GM12878 (cell line): ENCODE results near the gene TAS2R10.

Experiments
- ASH2L ChIP-seq: fragments of 300-600, 200-600 bp; sonication (generic); IDR thresholded peaks from 2 replicates; pipeline ENCODE4 v1.6.1; 2017; ENCODE audit warnings: low read depth, mild to moderate bottlenecking, borderline replicate concordance
- BCL3 ChIP-seq: IDR thresholded peaks from 2 replicates; pipeline ENCODE4 v1.6.1; 2011; ENCODE audit warnings: borderline replicate concordance, low read depth, mild to moderate bottlenecking, moderate library complexity, low read length; ENCODE audit not compliant: insufficient read depth, poor library complexity, severe bottlenecking
- CBFB ChIP-seq: IDR thresholded peaks from 2 replicates; pipeline ENCODE4 v1.6.1; 2016; ENCODE audit warnings: antibody characterized with exemption, low read depth
- CTCF ChIP-seq, 3 experiments: IDR thresholded peaks in 2 of 3; conservative IDR thresholded peaks in 1 of 3; 2 replicates each; pipeline ENCODE4 v1.5.1; 2011; ENCODE audit warnings: low read depth in 3 of 3, low read length in 3 of 3, mild to moderate bottlenecking in 3 of 3, control low read depth in 2 of 3, moderate library complexity in 2 of 3, inconsistent platforms in 1 of 3, mixed read lengths in 1 of 3; ENCODE audit not compliant: control insufficient read depth in 2 of 3, insufficient read depth in 1 of 3; ENCODE audit errors: extremely low read depth in 1 of 3
- PAX5 ChIP-seq: IDR thresholded peaks from 2 replicates; pipeline ENCODE4 v1.6.1; 2011; ENCODE audit warnings: low read depth, low read length, borderline replicate concordance

GRCh38 chr12:10861366-10861765 lies 35.2 kb upstream of the TAS2R10 start:
- TF ChIP-seq BCL3 (no peak), CTCF (IDR thresholded peaks at IDR 0.05 in 2 of 3, conservative IDR thresholded peaks at IDR 0.05 in 1 of 3; ENCODE audit: control insufficient read depth in 2 of 3, extremely low read depth in 1 of 3, insufficient read depth in 1 of 3, low read depth in 3 of 3, low read length in 3 of 3) (no peak), CBFB (no peak), ASH2L (no peak), PAX5 (no peak)
